HG03342 (cell line): ENCODE measurements around the gene CEBPB.
"Not testable (repeated sequence)": the region's sequence is repeated elsewhere in the genome, so short reads cannot be mapped to it uniquely, and the experiment has no call there.

Experiments used
- ATAC-seq: cut with Tn5 transposase; IDR thresholded peaks from one replicate; pipeline ENCODE4 v1.9.1; 2021; ENCODE audit warnings: mild to moderate bottlenecking, moderate library complexity; ENCODE audit not compliant: unreplicated experiment

Gene CEBPB

GRCh38 chr20:50169329-50169823 lies 21.3 kb upstream of the CEBPB start:
- ATAC-seq: no peak

GRCh38 chr20:50170549-50171220 lies 19.9 kb upstream of the CEBPB start:
- no peak for ATAC-seq

- no peak for ATAC-seq
These were observed 18.1 kb upstream of the CEBPB start for GRCh38 chr20:50172347-50173013.

- no peak for ATAC-seq
These were observed 16.2 kb upstream of the CEBPB start for GRCh38 chr20:50174456-50174855.

- ATAC-seq: no peak
These were observed 14.4 kb upstream of the CEBPB start for GRCh38 chr20:50175938-50176933.

- not testable (repeated sequence) for ATAC-seq
These were observed 12.0 kb upstream of the CEBPB start for GRCh38 chr20:50178672-50179071.

GRCh38 chr20:50181344-50181743 lies 9.3 kb upstream of the CEBPB start:
- no peak for ATAC-seq

GRCh38 chr20:50182346-50182745 lies 8.3 kb upstream of the CEBPB start:
- ATAC-seq: no peak

GRCh38 chr20:50185426-50185825 lies 5.2 kb upstream of the CEBPB start:
- ATAC-seq: no peak

GRCh38 chr20:50186151-50186885 lies 4.3 kb upstream of the CEBPB start:
- no peak for ATAC-seq

GRCh38 chr20:50186987-50187402 lies 3.6 kb upstream of the CEBPB start:
- no peak for ATAC-seq

GRCh38 chr20:50187403-50188051 lies 3.1 kb upstream of the CEBPB start:
- ATAC-seq: no peak

- ATAC-seq: no peak
These were observed 2.3 kb upstream of the CEBPB start for GRCh38 chr20:50188287-50188688.

GRCh38 chr20:50188879-50189680 lies 1.6 kb upstream of the CEBPB start:
- ATAC-seq: no peak

GRCh38 chr20:50189681-50190250 lies 864 bp upstream of the CEBPB start:
- no peak for ATAC-seq

GRCh38 chr20:50191065-50191543 lies 474 bp downstream of the CEBPB start:
- peak; percentile 15 for ATAC-seq

- ATAC-seq: peak; percentile 28
These were observed 1.1 kb downstream of the CEBPB start for GRCh38 chr20:50191544-50192363.
